H9 (cell line): ENCODE data around the gene CD1E. TPM values are rescaled to one million over a fixed set of nuclear protein-coding genes. Genes with fewer than 3 reads are reported as not detected.
"Not testable (repeated sequence)": the region's sequence is repeated elsewhere in the genome, so short reads cannot be mapped to it uniquely, and the experiment has no call there.

Experiments
- DNase-seq: peaks from one replicate; pipeline ENCODE4 v3.0.0-alpha.2; 2017
- H2AFZ ChIP-seq: one replicate; pipeline ENCODE4 v1.6.1; 2013; ENCODE audit warnings: mild to moderate bottlenecking, low read length, control low read depth, moderate library complexity
- H2AK5ac ChIP-seq: 2 replicates; pipeline ENCODE4 v1.6.1; 2013; ENCODE audit warnings: low read length, control low read depth, mixed read lengths; ENCODE audit not compliant: insufficient read length
- H2BK120ac ChIP-seq: one replicate; pipeline ENCODE4 v1.6.1; 2013; ENCODE audit warnings: low read depth, mild to moderate bottlenecking, low read length, control low read depth, inconsistent platforms; ENCODE audit not compliant: poor library complexity, severe bottlenecking
- H2BK12ac ChIP-seq: 2 replicates; pipeline ENCODE4 v1.6.1; 2013; ENCODE audit warnings: low read length, control low read depth, mixed read lengths, low read depth; ENCODE audit not compliant: insufficient read length
- H2BK15ac ChIP-seq: 2 replicates; pipeline ENCODE4 v1.6.1; 2013; ENCODE audit warnings: low read depth, low read length, control low read depth
- H2BK20ac ChIP-seq: one replicate; pipeline ENCODE4 v1.6.1; 2013; ENCODE audit warnings: low read depth, mild to moderate bottlenecking, low read length, control low read depth, inconsistent platforms; ENCODE audit not compliant: poor library complexity, severe bottlenecking
- H2BK5ac ChIP-seq: 2 replicates; pipeline ENCODE4 v1.6.1; 2013; ENCODE audit warnings: low read length, control low read depth, mixed read lengths; ENCODE audit not compliant: insufficient read length
- H3K14ac ChIP-seq: 2 replicates; pipeline ENCODE4 v1.6.1; 2013; ENCODE audit warnings: low read length, control low read depth; ENCODE audit not compliant: insufficient read depth
- H3K18ac ChIP-seq: 2 replicates; pipeline ENCODE4 v1.6.1; 2013; ENCODE audit warnings: low read depth, mild to moderate bottlenecking, mixed read lengths, low read length, control low read depth; ENCODE audit not compliant: insufficient read length
- H3K23ac ChIP-seq: 2 replicates; pipeline ENCODE4 v1.6.1; 2013; ENCODE audit warnings: low read length, control low read depth, mixed read lengths, low read depth; ENCODE audit not compliant: insufficient read length
- H3K23me2 ChIP-seq: 2 replicates; pipeline ENCODE4 v1.6.1; 2013; ENCODE audit warnings: low read depth, mild to moderate bottlenecking, mixed read lengths, low read length, control low read depth; ENCODE audit not compliant: insufficient read length, poor library complexity, severe bottlenecking
- H3K27ac ChIP-seq: 2 replicates; pipeline ENCODE4 v1.5.1; 2013; ENCODE audit warnings: low read length, control low read depth, mixed read lengths, low read depth; ENCODE audit not compliant: insufficient read length
- H3K27me3 ChIP-seq: 2 replicates; pipeline ENCODE4 v1.6.1; 2013; ENCODE audit warnings: low read length, control low read depth, inconsistent platforms; ENCODE audit not compliant: insufficient read depth
- H3K4ac ChIP-seq: 2 replicates; pipeline ENCODE4 v1.6.1; 2013; ENCODE audit warnings: low read depth, mild to moderate bottlenecking, control low read depth, inconsistent platforms, low read length, moderate library complexity
- H3K4me1 ChIP-seq: 2 replicates; pipeline ENCODE4 v1.6.1; 2013; ENCODE audit warnings: low read length, control low read depth, inconsistent platforms; ENCODE audit not compliant: insufficient read depth
- H3K4me2 ChIP-seq: 2 replicates; pipeline ENCODE4 v1.6.1; 2013; ENCODE audit warnings: low read length, control low read depth, mixed read lengths; ENCODE audit not compliant: insufficient read length, insufficient read depth
- H3K56ac ChIP-seq: 2 replicates; pipeline ENCODE4 v1.6.1; 2013; ENCODE audit warnings: low read depth, mild to moderate bottlenecking, mixed read lengths, low read length, control low read depth; ENCODE audit not compliant: insufficient read length
- H3K79me1 ChIP-seq: 2 replicates; pipeline ENCODE4 v1.6.1; 2013; ENCODE audit warnings: low read depth, mild to moderate bottlenecking, moderate library complexity, low read length, control low read depth, inconsistent platforms; ENCODE audit not compliant: insufficient read depth, poor library complexity, severe bottlenecking
- H3K79me2 ChIP-seq: 2 replicates; pipeline ENCODE4 v1.6.1; 2013; ENCODE audit warnings: low read length, control low read depth, inconsistent platforms; ENCODE audit not compliant: insufficient read depth
- H3K9ac ChIP-seq: 2 replicates; pipeline ENCODE4 v1.6.1; 2013; ENCODE audit warnings: low read length, control low read depth, mixed read lengths; ENCODE audit not compliant: insufficient read length; ENCODE audit errors: extremely low read depth
- H3K9me3 ChIP-seq: one replicate; pipeline ENCODE4 v1.6.1; 2013; ENCODE audit warnings: low read depth, low read length, inconsistent platforms; ENCODE audit not compliant: control insufficient read depth
- H3T11ph ChIP-seq: one replicate; pipeline ENCODE4 v1.6.1; 2013; ENCODE audit warnings: mild to moderate bottlenecking, low read length, control low read depth, inconsistent platforms
- H4K20me1 ChIP-seq: one replicate; pipeline ENCODE4 v1.6.1; 2013; ENCODE audit not compliant: control insufficient read depth, insufficient read length, insufficient read depth
- H4K5ac ChIP-seq: 2 replicates; pipeline ENCODE4 v1.6.1; 2013; ENCODE audit warnings: low read depth, mild to moderate bottlenecking, mixed read lengths, low read length, control low read depth; ENCODE audit not compliant: insufficient read length
- H4K8ac ChIP-seq: replicated peaks from 2 replicates; pipeline ENCODE4 v1.6.1; 2013; ENCODE audit warnings: low read length, control low read depth, mixed read lengths, low read depth; ENCODE audit not compliant: insufficient read length
- H4K91ac ChIP-seq: 2 replicates; pipeline ENCODE4 v1.6.1; 2013; ENCODE audit warnings: low read depth, mild to moderate bottlenecking, moderate library complexity, mixed read lengths, low read length, control low read depth; ENCODE audit not compliant: insufficient read length
- H3K27ac Mint-ChIP-seq, 3 experiments: 2 replicates in 2 of 3; 3 replicates in 1 of 3; pipeline ENCODE4 v1.8.0; 2020 to 2021; ENCODE audit warnings: mixed read lengths in 3 of 3, mild to moderate bottlenecking in 1 of 3, moderate library complexity in 1 of 3
- H3K27me3 Mint-ChIP-seq: 2 replicates; pipeline ENCODE4 v1.8.0; 2021; ENCODE audit warnings: low read depth, mild to moderate bottlenecking, moderate library complexity, mixed read lengths
- H3K36me3 Mint-ChIP-seq, 3 experiments: 2 replicates in 2 of 3; 3 replicates in 1 of 3; pipeline ENCODE4 v1.8.0; 2020 to 2021; ENCODE audit warnings: low read depth in 3 of 3, mixed read lengths in 3 of 3; ENCODE audit not compliant: insufficient read depth in 1 of 3
- H3K4me1 Mint-ChIP-seq, 2 experiments: 2 replicates each; pipeline ENCODE4 v1.8.0; 2020; ENCODE audit warnings: mixed read lengths in 2 of 2
- H3K4me3 Mint-ChIP-seq, 2 experiments: 2 replicates in 1 of 2; 3 replicates in 1 of 2; pipeline ENCODE4 v1.8.0; 2020 to 2021; ENCODE audit warnings: mild to moderate bottlenecking in 2 of 2, mixed read lengths in 2 of 2, moderate library complexity in 1 of 2
- H3K9me3 Mint-ChIP-seq, 2 experiments: 2 replicates in 1 of 2; 3 replicates in 1 of 2; pipeline ENCODE4 v1.8.0; 2020; ENCODE audit warnings: mild to moderate bottlenecking in 2 of 2, mixed read lengths in 2 of 2, moderate library complexity in 1 of 2
- CTCF ChIP-seq: fragments of 200-600 bp; sonication (generic); conservative IDR thresholded peaks from 3 replicates; pipeline ENCODE4 v1.8.0; 2021; ENCODE audit warnings: antibody characterized with exemption, mild to moderate bottlenecking
- WGBS: extraction: QIAGEN DNeasy Blood & Tissue Kit; methylation state at CpG from one replicate; pipeline ENCODE4 v1.1.7; 2013; ENCODE audit warnings: missing lambda C conversion rate, low lambda C conversion rate, mixed read lengths; ENCODE audit not compliant: insufficient read length; ENCODE audit errors: extremely low coverage; 5-methylcytosine and 5-hydroxymethylcytosine counted together
- total RNA-seq: library from RNA; stranded (reverse); gene quantifications from 2 replicates; pipeline ENCODE4 v1.2.1, GENCODE V29; 2021

CD1E gene
- total RNA-seq, 1 experiment from 2014 or later = not detected

- no peak overlapping the region for H3T11ph ChIP-seq
- Mint-ChIP-seq H3K27ac (no peak overlapping the region; a peak in 1 of 7 replicates), H3K27me3 (no peaks in the 10 kb centered on the region), H3K4me3 (no peak overlapping the region), H3K4me1 (no peaks in the 10 kb centered on the region), H3K9me3 (peaks cover 3 to 9% of the 10 kb centered on the region in 2 experiments; a peak in 2 of 5 replicates), H3K36me3 (no peaks in the 10 kb centered on the region)
- H3K79me2 ChIP-seq = no peaks in the 10 kb centered on the region
- H3K18ac ChIP-seq = no peak overlapping the region
- no peak overlapping the region for H2BK5ac ChIP-seq
- no peak overlapping the region for H4K91ac ChIP-seq
- no peak overlapping the region for H4K5ac ChIP-seq
- H2BK12ac ChIP-seq = no peak overlapping the region
- no peak for DNase-seq
- no peaks in the 10 kb centered on the region for H4K20me1 ChIP-seq
- H3K27ac ChIP-seq = no peak overlapping the region
- no peak overlapping the region for H3K4ac ChIP-seq
- H3K9ac ChIP-seq = no peak overlapping the region
- no peak overlapping the region for H3K14ac ChIP-seq
- no peak overlapping the region for H3K56ac ChIP-seq
- H2BK20ac ChIP-seq = no peak overlapping the region
- no peak overlapping the region for H3K4me2 ChIP-seq
- no peaks in the 10 kb centered on the region for H3K9me3 ChIP-seq
- no peaks in the 10 kb centered on the region for H3K4me1 ChIP-seq
- no peaks in the 10 kb centered on the region for H3K27me3 ChIP-seq
- no CpG with 5 or more reads among the region's 6 CpGs for WGBS
- H2BK15ac ChIP-seq = no peak overlapping the region
- no peak overlapping the region for H3K23ac ChIP-seq
- H2AFZ ChIP-seq = no peak overlapping the region
- no peaks in the 10 kb centered on the region for H3K79me1 ChIP-seq
- no peaks in the 10 kb centered on the region for H3K23me2 ChIP-seq
- no peak overlapping the region for H2BK120ac ChIP-seq
- no peak overlapping the region for H4K8ac ChIP-seq
- H2AK5ac ChIP-seq = no peak overlapping the region
- no peak for TF ChIP-seq CTCF
Observed at GRCh38 chr1:158371188-158371953, 17.7 kb downstream of the CD1E start.

DNA sequence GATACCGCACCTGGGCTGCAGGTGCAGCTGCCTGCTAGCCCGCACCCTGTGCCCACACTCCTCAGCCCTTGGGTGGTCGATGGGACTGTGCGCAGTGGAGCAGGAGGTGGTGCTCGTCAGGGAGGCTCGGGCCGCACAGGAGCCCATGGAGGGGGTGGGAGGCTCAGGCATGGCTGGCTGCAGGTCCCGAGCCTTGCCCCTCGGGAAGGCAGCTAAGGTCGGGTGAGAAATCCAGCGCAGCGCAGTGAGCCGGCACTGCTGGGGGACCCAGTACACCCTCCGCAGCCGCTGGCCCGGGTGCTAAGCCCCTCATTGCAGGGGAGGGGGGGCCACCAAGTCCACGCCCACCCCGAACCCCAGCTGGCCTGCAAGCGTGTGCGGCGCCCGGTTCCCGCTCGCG lies 20.4 kb downstream of the CD1E start:
- not testable (repeated sequence) for H3K56ac ChIP-seq, H4K5ac ChIP-seq, H2AK5ac ChIP-seq, H4K20me1 ChIP-seq, H3K14ac ChIP-seq, H3K9me3 Mint-ChIP-seq, H2AFZ ChIP-seq, H3K79me2 ChIP-seq, H3K23me2 ChIP-seq, H3K4ac ChIP-seq, H3K27me3 ChIP-seq, H4K91ac ChIP-seq, H3K9ac ChIP-seq, DNase-seq, H2BK15ac ChIP-seq, H3K4me1 Mint-ChIP-seq, H3K18ac ChIP-seq, H3K36me3 Mint-ChIP-seq, H3K27ac Mint-ChIP-seq, H2BK5ac ChIP-seq, H3T11ph ChIP-seq, H3K23ac ChIP-seq, H2BK12ac ChIP-seq, H2BK120ac ChIP-seq, H3K4me3 Mint-ChIP-seq, H3K27me3 Mint-ChIP-seq, H3K9me3 ChIP-seq, H4K8ac ChIP-seq, H3K4me1 ChIP-seq, H3K4me2 ChIP-seq, H2BK20ac ChIP-seq, H3K79me1 ChIP-seq, H3K27ac ChIP-seq
- no CpG with 5 or more reads among the region's 25 CpGs for WGBS
